Lung (tissue), 12 donors: ENCODE measurements around the gene SLC10A7. TPM values are rescaled to one million over a fixed set of nuclear protein-coding genes. Genes with fewer than 3 reads are reported as not detected.
A peak's percentile ranks its signal among the peaks of the same experiment; 100 is the strongest.

Experiments used
- ATAC-seq: fragments of 200-7000 bp; cut with Tn5 transposase; one replicate; pipeline ENCODE4 v1.9.1; 2020; ENCODE audit warnings: moderate number of reproducible peaks; ENCODE audit not compliant: insufficient read depth, low FRiP score
- DNase-seq, 3 donors: peaks; one replicate each; pipeline ENCODE4 v3.0.0-alpha.2; 2013 to 2017
- H3K27ac ChIP-seq, 2 donors: one replicate each; pipeline ENCODE4 v1.5.1; 2013; ENCODE audit warnings: mild to moderate bottlenecking in 2 of 2, moderate library complexity in 2 of 2, control low read depth in 1 of 2, inconsistent platforms in 1 of 2, low read depth in 1 of 2, low read length in 1 of 2
- H3K27me3 ChIP-seq, 3 donors: one replicate each; pipeline ENCODE4 v1.5.1; 2013; ENCODE audit warnings: low read length in 2 of 3; ENCODE audit not compliant: control insufficient read depth in 3 of 3, insufficient read depth in 3 of 3
- H3K36me3 ChIP-seq, 4 donors: one replicate each; pipeline ENCODE4 v1.5.1; 2013; ENCODE audit warnings: low read length in 4 of 4, mild to moderate bottlenecking in 1 of 4, moderate library complexity in 1 of 4; ENCODE audit not compliant: control insufficient read depth in 4 of 4, insufficient read depth in 4 of 4
- H3K4me1 ChIP-seq, 5 donors: one replicate each; pipeline ENCODE4 v1.5.1; 2013; ENCODE audit warnings: low read length in 5 of 5, mild to moderate bottlenecking in 2 of 5, moderate library complexity in 1 of 5; ENCODE audit not compliant: control insufficient read depth in 5 of 5, insufficient read depth in 5 of 5
- H3K4me3 ChIP-seq: one replicate; pipeline ENCODE4 v1.5.1; 2013; ENCODE audit warnings: mild to moderate bottlenecking, control low read depth, moderate library complexity
- H3K9ac ChIP-seq, 2 donors: one replicate each; pipeline ENCODE4 v1.5.1; 2013; ENCODE audit warnings: low read length in 2 of 2, control low read depth in 1 of 2; ENCODE audit not compliant: insufficient read depth in 1 of 2
- H3K9me3 ChIP-seq, 4 donors: one replicate each; pipeline ENCODE4 v1.5.1; 2013; ENCODE audit warnings: low read length in 3 of 4, mild to moderate bottlenecking in 1 of 4, moderate library complexity in 1 of 4; ENCODE audit not compliant: control insufficient read depth in 4 of 4, insufficient read depth in 3 of 4
- CTCF ChIP-seq: IDR thresholded peaks from 2 replicates; pipeline ENCODE4 v1.5.1; 2012; ENCODE audit warnings: mild to moderate bottlenecking; ENCODE audit errors: control extremely low read depth, extremely low read depth
- WGBS, 2 donors: extraction: QIAGEN DNeasy Blood & Tissue Kit; methylation state at CpG; one replicate each; pipeline ENCODE4 v1.1.7; 2013; 5-methylcytosine and 5-hydroxymethylcytosine counted together
- polyA plus RNA-seq, 2 donors: library from polyadenylated mRNA; stranded (reverse); fragments of 200-250 nt; gene quantifications; one replicate each; pipeline ENCODE4 v1.2.1, GENCODE V29; 2013
- total RNA-seq, 2 donors: library from RNA; depleted of rRNA in 1 of 2; stranded (reverse); fragments of >200 nt in 1 of 2; gene quantifications; one replicate each; pipeline ENCODE4 v1.2.1, GENCODE V29; 2014 to 2021
- donor health status: control.
- donor health status: control.
- donor health status: Bipolar disorder and iron deficiency.
- donor health status: healthy.
- donor health status: DM: yes; HTN: yes; CAD: no.

Gene SLC10A7
- total and polyA plus RNA-seq, 4 donors: 3.2 to 33.4 (median 13.3) TPM

- TF ChIP-seq CTCF: no peak
- Histone ChIP-seq H3K9me3 (no peaks in the 10 kb centered on the region), H3K27me3 (no peaks in the 10 kb centered on the region), H3K4me1 (peaks cover 0 to 4% (median 0%) of the 10 kb centered on the region in 5 donors), H3K4me3 (no peak overlapping the region), H3K27ac (no peak overlapping the region), H3K36me3 (no peaks in the 10 kb centered on the region), H3K9ac (no peak overlapping the region)
- WGBS, 2 donors: 95 to 98% methylated on average over 2 of the region's 2 CpGs
- ATAC-seq (no peak), DNase-seq (no peak)
These were observed 150.9 kb downstream of the SLC10A7 start for GRCh38 chr4:146370841-146371240.

- 94 to 96% methylated on average over 3 of the region's 3 CpGs for WGBS, 2 donors
- no peak for TF ChIP-seq CTCF
- Histone ChIP-seq H3K27ac (no peak overlapping the region), H3K27me3 (no peaks in the 10 kb centered on the region), H3K4me3 (no peak overlapping the region), H3K9me3 (no peaks in the 10 kb centered on the region), H3K4me1 (peaks cover 0 to 4% (median 0%) of the 10 kb centered on the region in 5 donors), H3K9ac (no peak overlapping the region), H3K36me3 (no peaks in the 10 kb centered on the region)
- ATAC-seq (no peak), DNase-seq (no peak)
These were observed 152.3 kb downstream of the SLC10A7 start for GRCh38 chr4:146369446-146369845.

GRCh38 chr4:146368209-146368608 is 153.5 kb downstream of the SLC10A7 start:
- Histone ChIP-seq H3K4me3 (no peak overlapping the region), H3K9ac (no peak overlapping the region), H3K27me3 (no peaks in the 10 kb centered on the region), H3K4me1 (peaks cover 0 to 4% (median 0%) of the 10 kb centered on the region in 5 donors), H3K36me3 (no peaks in the 10 kb centered on the region), H3K9me3 (no peaks in the 10 kb centered on the region), H3K27ac (no peak overlapping the region)
- ATAC-seq: no peak
- peak in 2 of 3 donors; percentile 10 to 39 for DNase-seq
- 77 to 86% methylated on average over 2 of the region's 2 CpGs for WGBS, 2 donors
- no peak for TF ChIP-seq CTCF

GRCh38 chr4:146367347-146367746 is 154.4 kb downstream of the SLC10A7 start:
- DNase-seq (no peak), ATAC-seq (no peak)
- Histone ChIP-seq H3K4me1 (peaks cover 0 to 4% (median 0%) of the 10 kb centered on the region in 5 donors), H3K36me3 (no peaks in the 10 kb centered on the region), H3K9ac (no peak overlapping the region), H3K27ac (no peak overlapping the region), H3K4me3 (no peak overlapping the region), H3K9me3 (peaks cover 0 to 4% (median 0%) of the 10 kb centered on the region in 4 donors), H3K27me3 (no peaks in the 10 kb centered on the region)
- 86 to 90% methylated on average over 1 of the region's 1 CpG for WGBS, 2 donors
- TF ChIP-seq CTCF: no peak
